ENCODE data around the gene PAPLN. TPM values are rescaled to one million over a fixed set of nuclear protein-coding genes. Genes with fewer than 3 reads are reported as not detected.

The PAPLN gene
- total and polyA plus RNA-seq, 2 of the 13 experiments (the other 11 are each of a cell fraction or from before 2014, with no cell fraction given) = not detected

GRCh38 chr14:73236752-73237218 is 521 bp upstream of the PAPLN start:
- BruUV-seq (replicated peaks) = no TSS peak
- no peaks in the 10 kb centered on the region for H3K36me3 ChIP-seq (replicated peaks in 1 of 2; ENCODE audit: control insufficient read depth in 1 of 2, insufficient read depth in 2 of 2, low read length in 2 of 2)
- POLR2A ChIA-PET = no interaction called here
- H3K27ac ChIP-seq (ENCODE audit: extremely low read length, insufficient read depth, low read length) = no peak overlapping the region
- H3K79me2 ChIP-seq (ENCODE audit: insufficient read depth, low read length) = no peaks in the 10 kb centered on the region
- intact Hi-C loops (cut with micrococcal nuclease; ENCODE audit: unreplicated experiment) = loop anchor here (10.0 kb wide), 1 partner anchor 48 kb away; no protein-coding TSS in a partner anchor
- H3K4me2 ChIP-seq (ENCODE audit: low read depth, low read length) = no peak overlapping the region
- WGBS (ENCODE audit: low lambda C conversion rate) = 54% methylated on average over 7 of the region's 7 CpGs
- H3K4me1 ChIP-seq (ENCODE audit: insufficient read depth, low read length) = peaks cover 42% of the 10 kb centered on the region
- H3K9me3 ChIP-seq (ENCODE audit: low read length) = no peaks in the 10 kb centered on the region
- DNase-seq (ENCODE audit: low spot score) (no peak), ATAC-seq (no peak), FAIRE-seq (no peak)
- H4K20me1 ChIP-seq (ENCODE audit: insufficient read depth, low read length) = no peaks in the 10 kb centered on the region
- H2AFZ ChIP-seq (ENCODE audit: low read length) = no peak overlapping the region
- no peak overlapping the region for H3K9ac ChIP-seq (ENCODE audit: insufficient read depth, low read depth, low read length)
- CTCF ChIA-PET (ENCODE audit: low intra/inter-chr PET ratio, low total read pairs) = no interaction called here
- H3K27me3 ChIP-seq (ENCODE audit: control insufficient read depth in 1 of 2, insufficient read depth in 2 of 2, low read length in 2 of 2) = peaks cover 17 to 82% of the 10 kb centered on the region in 2 experiments
- in situ Hi-C loops (cut with HindIII; ENCODE audit: extremely low pct_ligation_motif_present, low pct_unique_long_range_greater_than_20kb) = no loop called here
- TF ChIP-seq, protein P1, sequence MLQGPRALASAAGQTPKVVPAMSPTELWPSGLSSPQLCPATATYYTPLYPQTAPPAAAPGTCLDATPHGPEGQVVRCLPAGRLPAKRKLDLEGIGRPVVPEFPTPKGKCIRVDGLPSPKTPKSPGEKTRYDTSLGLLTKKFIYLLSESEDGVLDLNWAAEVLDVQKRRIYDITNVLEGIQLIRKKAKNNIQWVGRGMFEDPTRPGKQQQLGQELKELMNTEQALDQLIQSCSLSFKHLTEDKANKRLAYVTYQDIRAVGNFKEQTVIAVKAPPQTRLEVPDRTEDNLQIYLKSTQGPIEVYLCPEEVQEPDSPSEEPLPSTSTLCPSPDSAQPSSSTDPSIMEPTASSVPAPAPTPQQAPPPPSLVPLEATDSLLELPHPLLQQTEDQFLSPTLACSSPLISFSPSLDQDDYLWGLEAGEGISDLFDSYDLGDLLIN (CRISPR knock-in tag; IDR thresholded peaks at IDR 0.05; ENCODE audit: borderline replicate concordance) = no peak
- TF ChIP-seq, protein P2, sequence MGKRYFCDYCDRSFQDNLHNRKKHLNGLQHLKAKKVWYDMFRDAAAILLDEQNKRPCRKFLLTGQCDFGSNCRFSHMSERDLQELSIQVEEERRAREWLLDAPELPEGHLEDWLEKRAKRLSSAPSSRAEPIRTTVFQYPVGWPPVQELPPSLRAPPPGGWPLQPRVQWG (CRISPR knock-in tag; IDR thresholded peaks at IDR 0.05; ENCODE audit: borderline replicate concordance, low read depth) = no peak
- no peak overlapping the region for H3K4me3 ChIP-seq (replicated peaks in 1 of 3; ENCODE audit: insufficient read depth in 1 of 3, low read depth in 2 of 3, low read length in 3 of 3)

DNA sequence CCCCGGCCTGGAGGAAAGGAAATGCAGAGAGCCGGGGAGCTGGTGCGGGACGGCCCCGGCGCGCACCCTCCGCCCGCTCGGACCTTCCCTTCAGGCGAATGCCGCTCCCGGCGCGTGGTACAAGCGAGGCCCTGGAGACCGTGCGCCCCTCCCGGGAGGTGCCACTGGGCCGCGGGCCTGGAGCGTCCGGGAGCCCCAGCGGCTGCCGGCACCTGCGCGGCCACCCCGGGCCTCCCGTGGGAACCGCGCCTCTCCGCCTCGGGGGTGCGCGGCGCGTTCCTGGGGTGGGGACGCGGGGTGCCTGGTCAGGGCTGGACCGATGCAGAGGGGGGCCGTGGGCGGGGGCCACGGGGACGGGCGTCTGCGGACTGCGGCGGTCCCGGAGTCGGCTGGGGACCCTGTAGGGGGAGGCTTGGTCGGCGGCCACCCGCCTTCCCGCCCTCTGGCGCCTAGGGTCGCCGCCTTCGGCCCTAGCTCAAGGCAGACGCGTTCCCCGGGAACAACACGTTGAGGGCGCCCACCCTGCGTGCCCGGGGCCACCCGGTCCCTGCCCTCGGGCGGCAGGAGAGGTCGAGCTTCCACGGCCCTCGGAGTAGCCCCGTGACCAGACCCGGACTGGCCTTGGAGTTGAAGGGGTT is 599 bp downstream of the PAPLN start:
- intact Hi-C loops (cut with micrococcal nuclease; ENCODE audit: unreplicated experiment) (loop anchor here (10.0 kb wide), 1 partner anchor 47 kb away; no protein-coding TSS in a partner anchor), in situ Hi-C loops (cut with HindIII; ENCODE audit: extremely low pct_ligation_motif_present, low pct_unique_long_range_greater_than_20kb) (no loop called here)
- Histone ChIP-seq H3K79me2 (ENCODE audit: insufficient read depth, low read length) (no peaks in the 10 kb centered on the region), H3K9me3 (ENCODE audit: low read length) (no peaks in the 10 kb centered on the region), H3K36me3 (replicated peaks in 1 of 2; ENCODE audit: control insufficient read depth in 1 of 2, insufficient read depth in 2 of 2, low read length in 2 of 2) (no peaks in the 10 kb centered on the region), H3K4me2 (ENCODE audit: low read depth, low read length) (peak overlapping the region; percentile 92), H3K27ac (ENCODE audit: extremely low read length, insufficient read depth, low read length) (no peak overlapping the region), H3K4me3 (replicated peaks in 1 of 3; ENCODE audit: insufficient read depth in 1 of 3, low read depth in 2 of 3, low read length in 3 of 3) (peak overlapping the region; percentile 54 to 73 (median 66)), H2AFZ (ENCODE audit: low read length) (no peak overlapping the region), H3K4me1 (ENCODE audit: insufficient read depth, low read length) (peaks cover 31% of the 10 kb centered on the region), H4K20me1 (ENCODE audit: insufficient read depth, low read length) (no peaks in the 10 kb centered on the region), H3K9ac (ENCODE audit: insufficient read depth, low read depth, low read length) (peak overlapping the region; percentile 34; the same call in 1 of the 2 replicates), H3K27me3 (ENCODE audit: control insufficient read depth in 1 of 2, insufficient read depth in 2 of 2, low read length in 2 of 2) (peaks cover 19 to 84% of the 10 kb centered on the region in 2 experiments)
- ChIA-PET CTCF (ENCODE audit: low intra/inter-chr PET ratio, low total read pairs) (no interaction called here), POLR2A (no interaction called here)
- FAIRE-seq = no peak
- ATAC-seq = peak; percentile 36
- 3% methylated on average over 18 of the region's 73 CpGs for WGBS (ENCODE audit: low lambda C conversion rate)
- DNase-seq (ENCODE audit: low spot score) = no peak
- BruUV-seq (replicated peaks) = no TSS peak
- TF ChIP-seq, protein P3, sequence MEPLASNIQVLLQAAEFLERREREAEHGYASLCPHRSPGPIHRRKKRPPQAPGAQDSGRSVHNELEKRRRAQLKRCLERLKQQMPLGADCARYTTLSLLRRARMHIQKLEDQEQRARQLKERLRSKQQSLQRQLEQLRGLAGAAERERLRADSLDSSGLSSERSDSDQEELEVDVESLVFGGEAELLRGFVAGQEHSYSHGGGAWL (CRISPR knock-in tag; IDR thresholded peaks at IDR 0.05) = no peak
- TF ChIP-seq TARDBP (CRISPR knock-in tag; IDR thresholded peaks at IDR 0.05) (no peak), KAT8 (CRISPR knock-in tag; IDR thresholded peaks at IDR 0.05) (0 out of 2 replicates have a peak, but pooled peaks have one; percentile 10), KDM1A (CRISPR knock-in tag; IDR thresholded peaks at IDR 0.05) (no peak), ZNF777 (CRISPR knock-in tag; IDR thresholded peaks at IDR 0.05) (0 out of 2 replicates have a peak, but pooled peaks have one; percentile 33), FLYWCH1 (CRISPR knock-in tag; IDR thresholded peaks at IDR 0.05) (no peak), SALL1 (CRISPR knock-in tag; IDR thresholded peaks at IDR 0.05) (0 out of 2 replicates have a peak, but pooled peaks have one; percentile 10), ZBTB7B (CRISPR knock-in tag; IDR thresholded peaks at IDR 0.05) (peak; percentile 30; the same call in 1 of the 2 replicates), NPAS2 (CRISPR knock-in tag; IDR thresholded peaks at IDR 0.05; ENCODE audit: borderline replicate concordance) (no peak), ZNF256 (CRISPR knock-in tag; conservative IDR thresholded peaks at IDR 0.05) (no peak)
- TF ChIP-seq, protein P4, sequence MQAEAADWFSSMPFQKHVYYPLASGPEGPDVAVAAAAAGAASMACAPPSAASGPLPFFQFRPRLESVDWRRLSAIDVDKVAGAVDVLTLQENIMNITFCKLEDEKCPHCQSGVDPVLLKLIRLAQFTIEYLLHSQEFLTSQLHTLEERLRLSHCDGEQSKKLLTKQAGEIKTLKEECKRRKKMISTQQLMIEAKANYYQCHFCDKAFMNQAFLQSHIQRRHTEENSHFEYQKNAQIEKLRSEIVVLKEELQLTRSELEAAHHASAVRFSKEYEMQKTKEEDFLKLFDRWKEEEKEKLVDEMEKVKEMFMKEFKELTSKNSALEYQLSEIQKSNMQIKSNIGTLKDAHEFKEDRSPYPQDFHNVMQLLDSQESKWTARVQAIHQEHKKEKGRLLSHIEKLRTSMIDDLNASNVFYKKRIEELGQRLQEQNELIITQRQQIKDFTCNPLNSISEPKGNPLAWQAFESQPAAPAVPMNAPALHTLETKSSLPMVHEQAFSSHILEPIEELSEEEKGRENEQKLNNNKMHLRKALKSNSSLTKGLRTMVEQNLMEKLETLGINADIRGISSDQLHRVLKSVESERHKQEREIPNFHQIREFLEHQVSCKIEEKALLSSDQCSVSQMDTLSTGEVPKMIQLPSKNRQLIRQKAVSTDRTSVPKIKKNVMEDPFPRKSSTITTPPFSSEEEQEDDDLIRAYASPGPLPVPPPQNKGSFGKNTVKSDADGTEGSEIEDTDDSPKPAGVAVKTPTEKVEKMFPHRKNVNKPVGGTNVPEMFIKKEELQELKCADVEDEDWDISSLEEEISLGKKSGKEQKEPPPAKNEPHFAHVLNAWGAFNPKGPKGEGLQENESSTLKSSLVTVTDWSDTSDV (CRISPR knock-in tag; IDR thresholded peaks at IDR 0.05) = 0 out of 2 replicates have a peak, but pooled peaks have one; percentile 55
